Astrocyte (in vitro differentiated cells and primary cell): ENCODE data around the gene COMMD1. TPM values are rescaled to one million over a fixed set of nuclear protein-coding genes. Genes with fewer than 3 reads are reported as not detected.

Source experiments
- DNase-seq: peaks from one replicate; pipeline ENCODE4 v3.0.0-alpha.2; 2010; ENCODE audit warnings: low read depth
- FAIRE-seq: peaks from 2 replicates; lab custom pipeline; 2011; peaks lifted over from hg19 to GRCh38; lab: Jason Lieb, UNC
- H2AFZ ChIP-seq: 2 replicates; pipeline ENCODE4 v1.6.0; 2012; ENCODE audit warnings: low read depth, low read length, inconsistent platforms
- H3K27ac ChIP-seq: 2 replicates; pipeline ENCODE4 v1.5.1; 2011; ENCODE audit warnings: low read depth, low read length, inconsistent platforms
- H3K27me3 ChIP-seq: 2 replicates; pipeline ENCODE4 v1.6.0; 2011; ENCODE audit warnings: low read length, inconsistent platforms; ENCODE audit not compliant: insufficient read depth
- H3K36me3 ChIP-seq: 2 replicates; pipeline ENCODE4 v1.5.1; 2011; ENCODE audit warnings: low read length, inconsistent platforms; ENCODE audit not compliant: insufficient read depth
- H3K4me1 ChIP-seq: 2 replicates; pipeline ENCODE4 v1.5.1; 2011; ENCODE audit warnings: low read length, inconsistent platforms; ENCODE audit not compliant: insufficient read depth
- H3K4me2 ChIP-seq: 2 replicates; pipeline ENCODE4 v1.6.0; 2012; ENCODE audit warnings: low read length, inconsistent platforms
- H3K4me3 ChIP-seq: 2 replicates; pipeline ENCODE4 v1.5.1; 2011; ENCODE audit warnings: low read depth, mild to moderate bottlenecking, low read length, inconsistent platforms; ENCODE audit not compliant: insufficient read depth
- H3K79me2 ChIP-seq: 2 replicates; pipeline ENCODE4 v1.6.0; 2012; ENCODE audit warnings: mild to moderate bottlenecking, low read length, inconsistent platforms; ENCODE audit not compliant: insufficient read depth
- H3K9ac ChIP-seq: 2 replicates; pipeline ENCODE4 v1.6.0; 2012; ENCODE audit warnings: mild to moderate bottlenecking, low read length, inconsistent platforms
- H3K9me3 ChIP-seq: 2 replicates; pipeline ENCODE4 v1.5.1; 2012; ENCODE audit warnings: low read depth, mild to moderate bottlenecking, low read length, inconsistent platforms; ENCODE audit not compliant: insufficient read depth
- H4K20me1 ChIP-seq: 2 replicates; pipeline ENCODE4 v1.6.0; 2012; ENCODE audit warnings: low read length, inconsistent platforms; ENCODE audit not compliant: insufficient read depth
- H3K27ac Mint-ChIP-seq: one replicate; pipeline ENCODE4 v1.8.0; 2021; ENCODE audit warnings: mild to moderate bottlenecking, mixed read lengths; ENCODE audit not compliant: unreplicated experiment
- H3K27me3 Mint-ChIP-seq: one replicate; pipeline ENCODE4 v1.8.0; 2021; ENCODE audit warnings: low read depth, mixed read lengths; ENCODE audit not compliant: unreplicated experiment
- H3K36me3 Mint-ChIP-seq: one replicate; pipeline ENCODE4 v1.8.0; 2021; ENCODE audit warnings: low read depth, mixed read lengths; ENCODE audit not compliant: unreplicated experiment
- H3K4me1 Mint-ChIP-seq: one replicate; pipeline ENCODE4 v1.8.0; 2021; ENCODE audit warnings: low read depth, mixed read lengths; ENCODE audit not compliant: unreplicated experiment
- H3K4me3 Mint-ChIP-seq: one replicate; pipeline ENCODE4 v1.8.0; 2021; ENCODE audit warnings: mild to moderate bottlenecking, moderate library complexity, mixed read lengths; ENCODE audit not compliant: unreplicated experiment
- H3K9me3 Mint-ChIP-seq: one replicate; pipeline ENCODE4 v1.8.0; 2021; ENCODE audit warnings: mild to moderate bottlenecking, mixed read lengths; ENCODE audit not compliant: unreplicated experiment
- EZH2 ChIP-seq: IDR thresholded peaks from 2 replicates; pipeline ENCODE4 v1.6.1; 2012; ENCODE audit warnings: mild to moderate bottlenecking, low read length, inconsistent platforms; ENCODE audit not compliant: insufficient read depth
- total RNA-seq: library from RNA; stranded (reverse); gene quantifications from 2 replicates; pipeline ENCODE4 v1.2.1, GENCODE V29; 2021
- TF ChIP-seq, protein P1 (sequence below): IDR thresholded peaks from 2 replicates; pipeline ENCODE4 v1.5.1; 2011; ENCODE audit warnings: low read depth, mild to moderate bottlenecking, inconsistent platforms, low read length, moderate library complexity; ENCODE audit not compliant: insufficient read depth

The COMMD1 gene
- total RNA-seq, 1 donor from 2014 or later: 32.0 TPM

DNA sequence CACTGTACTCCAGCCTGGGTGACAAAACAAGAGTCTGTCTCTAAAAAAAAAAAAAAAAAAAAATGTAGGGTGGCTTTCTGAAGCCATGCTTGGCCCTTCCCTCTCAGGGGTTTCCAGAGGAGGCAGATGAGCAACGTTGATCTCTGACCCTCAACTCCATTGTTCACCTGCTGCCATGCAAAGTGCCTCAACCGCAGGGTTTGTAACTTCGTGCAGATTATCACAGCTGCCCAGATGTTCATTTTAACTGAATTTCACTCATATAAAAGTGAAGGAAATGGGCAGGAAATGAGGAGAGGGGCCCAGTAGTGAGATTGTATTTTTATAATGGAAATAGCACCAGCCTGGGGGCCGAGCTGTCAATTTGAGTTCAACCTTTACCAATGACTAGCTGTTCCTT is 275.5 kb downstream of the COMMD1 start:
- peaks cover 5% of the 10 kb centered on the region for H3K27me3 Mint-ChIP-seq
- no peaks in the 10 kb centered on the region for H4K20me1 ChIP-seq

DNA sequence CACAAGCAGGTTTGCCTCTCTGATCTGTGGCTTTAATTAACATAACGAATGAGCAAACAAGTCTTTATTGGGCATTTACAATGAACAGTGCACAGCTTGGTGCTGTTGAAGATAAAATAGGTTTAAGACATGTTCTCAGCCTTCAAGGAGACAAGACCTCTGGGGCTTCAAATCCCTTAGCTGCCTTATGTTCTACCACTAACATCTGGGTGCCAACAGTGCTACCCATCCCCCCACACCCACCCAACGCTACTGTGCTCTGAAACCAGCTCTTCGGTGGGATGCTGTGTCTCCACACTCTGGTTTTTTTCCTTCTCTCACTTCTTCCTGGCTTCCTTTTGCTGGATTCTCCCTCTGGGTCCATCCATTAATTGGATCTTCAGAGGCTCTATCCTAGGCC is 276.4 kb downstream of the COMMD1 start:
- no peaks in the 10 kb centered on the region for H3K4me1 ChIP-seq
- H3K9ac ChIP-seq: no peak overlapping the region
- Mint-ChIP-seq H3K4me3 (no peak overlapping the region), H3K27ac (no peak overlapping the region), H3K9me3 (peaks cover 4% of the 10 kb centered on the region), H3K4me1 (no peaks in the 10 kb centered on the region), H3K36me3 (no peaks in the 10 kb centered on the region), H3K27me3 (peaks cover 5% of the 10 kb centered on the region)
- H3K4me2 ChIP-seq: no peak overlapping the region
- H4K20me1 ChIP-seq: no peaks in the 10 kb centered on the region
- H3K4me3 ChIP-seq: no peak overlapping the region
- no peaks in the 10 kb centered on the region for H3K27me3 ChIP-seq
- H2AFZ ChIP-seq: no peak overlapping the region
- FAIRE-seq: no peak
- no peaks in the 10 kb centered on the region for H3K79me2 ChIP-seq
- H3K27ac ChIP-seq: no peak overlapping the region
- TF ChIP-seq, protein P1, sequence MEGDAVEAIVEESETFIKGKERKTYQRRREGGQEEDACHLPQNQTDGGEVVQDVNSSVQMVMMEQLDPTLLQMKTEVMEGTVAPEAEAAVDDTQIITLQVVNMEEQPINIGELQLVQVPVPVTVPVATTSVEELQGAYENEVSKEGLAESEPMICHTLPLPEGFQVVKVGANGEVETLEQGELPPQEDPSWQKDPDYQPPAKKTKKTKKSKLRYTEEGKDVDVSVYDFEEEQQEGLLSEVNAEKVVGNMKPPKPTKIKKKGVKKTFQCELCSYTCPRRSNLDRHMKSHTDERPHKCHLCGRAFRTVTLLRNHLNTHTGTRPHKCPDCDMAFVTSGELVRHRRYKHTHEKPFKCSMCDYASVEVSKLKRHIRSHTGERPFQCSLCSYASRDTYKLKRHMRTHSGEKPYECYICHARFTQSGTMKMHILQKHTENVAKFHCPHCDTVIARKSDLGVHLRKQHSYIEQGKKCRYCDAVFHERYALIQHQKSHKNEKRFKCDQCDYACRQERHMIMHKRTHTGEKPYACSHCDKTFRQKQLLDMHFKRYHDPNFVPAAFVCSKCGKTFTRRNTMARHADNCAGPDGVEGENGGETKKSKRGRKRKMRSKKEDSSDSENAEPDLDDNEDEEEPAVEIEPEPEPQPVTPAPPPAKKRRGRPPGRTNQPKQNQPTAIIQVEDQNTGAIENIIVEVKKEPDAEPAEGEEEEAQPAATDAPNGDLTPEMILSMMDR: no peak
- no peak for TF ChIP-seq EZH2
- H3K36me3 ChIP-seq: no peaks in the 10 kb centered on the region
- H3K9me3 ChIP-seq: no peaks in the 10 kb centered on the region
- DNase-seq: no peak

More for the DNA sequence above, 275.5 kb downstream of the COMMD1 start:
- no peak overlapping the region for H3K9ac ChIP-seq
- H3K4me1 Mint-ChIP-seq: no peaks in the 10 kb centered on the region
- no peaks in the 10 kb centered on the region for H3K79me2 ChIP-seq
- no peak overlapping the region for H3K4me3 ChIP-seq
- FAIRE-seq: no peak
- H3K36me3 Mint-ChIP-seq: no peaks in the 10 kb centered on the region
- H3K4me3 Mint-ChIP-seq: no peak overlapping the region
- no peak for DNase-seq
- no peaks in the 10 kb centered on the region for H3K4me1 ChIP-seq
- TF ChIP-seq, protein P1: no peak
- no peak for TF ChIP-seq EZH2
- H3K4me2 ChIP-seq: no peak overlapping the region
- no peaks in the 10 kb centered on the region for H3K9me3 ChIP-seq
- no peak overlapping the region for H3K27ac ChIP-seq
- peaks cover 4% of the 10 kb centered on the region for H3K9me3 Mint-ChIP-seq
- H3K27ac Mint-ChIP-seq: no peak overlapping the region
- no peaks in the 10 kb centered on the region for H3K27me3 ChIP-seq
- no peaks in the 10 kb centered on the region for H3K36me3 ChIP-seq
- no peak overlapping the region for H2AFZ ChIP-seq

DNA sequence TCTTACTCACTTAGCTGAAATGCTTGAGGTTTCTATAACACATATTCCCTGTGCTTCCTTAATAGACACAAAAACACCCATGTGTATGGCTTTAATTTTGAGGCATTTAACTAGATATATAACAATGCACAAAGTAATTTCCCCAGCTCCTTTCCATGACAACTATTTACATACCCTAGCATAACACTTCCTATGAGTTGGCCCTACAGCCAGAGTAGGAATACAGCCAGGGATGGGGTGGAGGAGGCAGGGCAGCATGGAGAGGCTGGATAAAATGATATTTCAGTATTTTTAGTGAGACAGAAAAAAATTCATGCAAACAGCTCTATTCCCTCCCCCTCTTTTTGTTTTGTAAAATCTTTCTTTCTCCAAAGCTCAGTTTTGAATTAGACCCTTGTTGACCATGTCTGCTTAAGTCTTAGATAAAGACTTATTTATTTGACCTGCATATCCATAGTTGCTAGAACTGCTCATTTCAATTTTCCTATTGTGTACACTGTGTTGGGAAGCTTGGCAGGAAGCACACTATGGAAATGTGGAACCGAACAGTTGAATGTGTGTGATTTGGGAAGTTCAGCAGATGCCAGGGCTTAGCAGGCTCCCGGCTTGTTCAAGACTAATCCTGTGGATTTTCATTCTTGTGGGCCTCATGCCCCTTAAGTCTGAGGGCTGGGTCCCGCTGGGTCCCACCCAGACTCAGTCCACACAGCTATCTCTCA is 279.2 kb downstream of the COMMD1 start:
- Histone ChIP-seq H3K27me3 (no peaks in the 10 kb centered on the region), H3K4me3 (no peak overlapping the region), H3K4me1 (no peaks in the 10 kb centered on the region), H4K20me1 (no peaks in the 10 kb centered on the region), H3K36me3 (no peaks in the 10 kb centered on the region), H3K9me3 (no peaks in the 10 kb centered on the region), H3K4me2 (no peak overlapping the region), H2AFZ (no peak overlapping the region), H3K79me2 (no peaks in the 10 kb centered on the region), H3K9ac (no peak overlapping the region), H3K27ac (no peak overlapping the region)
- TF ChIP-seq, protein P1: no peak
- TF ChIP-seq EZH2: no peak
- peaks cover 8% of the 10 kb centered on the region for H3K27me3 Mint-ChIP-seq
- FAIRE-seq (no peak), DNase-seq (no peak)
- no peak overlapping the region for H3K4me3 Mint-ChIP-seq
- H3K36me3 Mint-ChIP-seq: no peaks in the 10 kb centered on the region
- H3K9me3 Mint-ChIP-seq: no peaks in the 10 kb centered on the region
- H3K27ac Mint-ChIP-seq: no peak overlapping the region
- H3K4me1 Mint-ChIP-seq: no peaks in the 10 kb centered on the region
